ENCODE results near the gene CHCHD6.

Gene CHCHD6

DNA sequence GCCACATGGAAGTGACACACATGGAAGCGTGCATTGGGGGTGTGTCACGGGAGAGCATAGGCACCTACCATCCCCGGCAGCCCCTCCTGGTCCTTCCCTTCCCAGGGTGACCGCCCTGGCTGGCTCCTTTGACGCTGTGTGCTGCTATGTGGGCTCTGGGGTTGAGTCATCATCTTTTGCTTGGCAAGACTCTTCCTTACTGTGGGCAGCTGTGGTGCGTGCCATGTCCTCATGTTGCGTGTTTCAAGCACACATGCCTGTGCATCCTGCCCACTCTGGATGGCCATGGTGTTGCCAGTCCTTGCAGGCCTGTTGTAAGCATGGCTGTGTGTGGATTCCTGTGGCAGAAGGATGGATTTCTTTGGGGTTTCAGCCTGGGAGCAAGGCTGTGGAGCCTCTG, 292.9 kb downstream of the CHCHD6 start:
- TF ChIP-seq SIN3A (IDR thresholded peaks at IDR 0.05; ENCODE audit: borderline replicate concordance, insufficient read depth, low read length): no peak
- TF ChIP-seq TAF1 (IDR thresholded peaks at IDR 0.05; ENCODE audit: borderline replicate concordance, insufficient read depth, low read length): no peak
- TF ChIP-seq FOXP2 (optimal IDR thresholded peaks at IDR 0.05; ENCODE audit: borderline replicate concordance, extremely low read depth, extremely low read length, insufficient read depth): no peak
- TF ChIP-seq, protein P1, sequence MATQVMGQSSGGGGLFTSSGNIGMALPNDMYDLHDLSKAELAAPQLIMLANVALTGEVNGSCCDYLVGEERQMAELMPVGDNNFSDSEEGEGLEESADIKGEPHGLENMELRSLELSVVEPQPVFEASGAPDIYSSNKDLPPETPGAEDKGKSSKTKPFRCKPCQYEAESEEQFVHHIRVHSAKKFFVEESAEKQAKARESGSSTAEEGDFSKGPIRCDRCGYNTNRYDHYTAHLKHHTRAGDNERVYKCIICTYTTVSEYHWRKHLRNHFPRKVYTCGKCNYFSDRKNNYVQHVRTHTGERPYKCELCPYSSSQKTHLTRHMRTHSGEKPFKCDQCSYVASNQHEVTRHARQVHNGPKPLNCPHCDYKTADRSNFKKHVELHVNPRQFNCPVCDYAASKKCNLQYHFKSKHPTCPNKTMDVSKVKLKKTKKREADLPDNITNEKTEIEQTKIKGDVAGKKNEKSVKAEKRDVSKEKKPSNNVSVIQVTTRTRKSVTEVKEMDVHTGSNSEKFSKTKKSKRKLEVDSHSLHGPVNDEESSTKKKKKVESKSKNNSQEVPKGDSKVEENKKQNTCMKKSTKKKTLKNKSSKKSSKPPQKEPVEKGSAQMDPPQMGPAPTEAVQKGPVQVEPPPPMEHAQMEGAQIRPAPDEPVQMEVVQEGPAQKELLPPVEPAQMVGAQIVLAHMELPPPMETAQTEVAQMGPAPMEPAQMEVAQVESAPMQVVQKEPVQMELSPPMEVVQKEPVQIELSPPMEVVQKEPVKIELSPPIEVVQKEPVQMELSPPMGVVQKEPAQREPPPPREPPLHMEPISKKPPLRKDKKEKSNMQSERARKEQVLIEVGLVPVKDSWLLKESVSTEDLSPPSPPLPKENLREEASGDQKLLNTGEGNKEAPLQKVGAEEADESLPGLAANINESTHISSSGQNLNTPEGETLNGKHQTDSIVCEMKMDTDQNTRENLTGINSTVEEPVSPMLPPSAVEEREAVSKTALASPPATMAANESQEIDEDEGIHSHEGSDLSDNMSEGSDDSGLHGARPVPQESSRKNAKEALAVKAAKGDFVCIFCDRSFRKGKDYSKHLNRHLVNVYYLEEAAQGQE (IDR thresholded peaks at IDR 0.05; ENCODE audit: insufficient read depth in 1 of 2, low read depth in 2 of 2, low read length in 2 of 2): no peak

DNA sequence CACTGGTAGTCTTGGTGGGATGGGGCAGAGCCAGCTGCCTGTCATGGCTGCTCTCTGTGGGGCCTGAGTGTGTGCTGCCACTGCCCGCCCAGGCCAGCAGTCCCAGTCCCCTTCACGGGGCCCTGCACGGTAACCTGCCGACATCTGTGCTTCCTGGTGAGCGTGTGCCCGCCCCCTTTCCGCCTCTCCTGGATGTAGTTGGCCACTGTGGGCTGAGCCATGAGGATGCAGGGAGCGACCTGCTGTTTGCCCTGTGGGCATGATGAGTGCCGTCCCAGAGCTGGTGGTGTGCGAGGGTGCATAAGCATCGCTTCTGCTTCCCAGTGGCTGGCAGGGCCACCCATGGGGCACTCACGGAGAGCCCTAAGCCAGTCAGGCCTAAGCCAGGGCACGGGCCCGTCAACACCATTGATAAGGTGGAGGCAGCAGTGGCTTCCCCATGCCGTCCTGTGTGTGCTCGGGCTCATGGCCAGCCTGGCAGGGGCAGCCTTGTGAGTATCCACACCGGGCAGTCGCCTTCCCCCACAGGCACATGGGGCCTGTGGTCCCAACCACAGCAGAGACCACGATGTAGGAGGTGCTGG, 293.5 kb downstream of the CHCHD6 start:
- TF ChIP-seq, protein P1 (IDR thresholded peaks at IDR 0.05; ENCODE audit: insufficient read depth in 1 of 2, low read depth in 2 of 2, low read length in 2 of 2): no peak
- TF ChIP-seq FOXP2 (optimal IDR thresholded peaks at IDR 0.05; ENCODE audit: borderline replicate concordance, extremely low read depth, extremely low read length, insufficient read depth) (no peak), TAF1 (IDR thresholded peaks at IDR 0.05; ENCODE audit: borderline replicate concordance, insufficient read depth, low read length) (no peak), SIN3A (IDR thresholded peaks at IDR 0.05; ENCODE audit: borderline replicate concordance, insufficient read depth, low read length) (no peak), POLR2AphosphoS5 (IDR thresholded peaks at IDR 0.05; ENCODE audit: low read depth, low read length) (no peak)

DNA sequence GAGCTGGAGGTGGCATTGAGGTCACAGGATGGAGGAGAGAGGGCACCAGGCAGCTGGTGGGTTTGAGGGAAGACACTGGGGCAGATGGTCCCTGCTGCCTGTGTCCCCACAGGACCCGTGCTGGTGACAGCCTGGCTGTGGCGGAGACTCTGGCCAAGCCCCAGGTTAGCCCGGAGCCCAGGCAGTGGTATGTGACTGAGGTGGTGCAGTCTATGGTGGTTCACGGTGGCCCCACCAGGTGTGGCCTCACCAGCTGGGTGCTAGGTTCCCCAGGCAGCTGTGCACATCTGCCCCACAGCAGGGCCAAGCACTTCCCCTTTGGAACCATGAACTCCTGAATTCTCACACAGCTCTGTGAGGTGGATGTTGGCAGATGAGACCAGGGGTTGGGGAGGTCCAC, 294.3 kb downstream of the CHCHD6 start:
- TF ChIP-seq, protein P1 (IDR thresholded peaks at IDR 0.05; ENCODE audit: insufficient read depth in 1 of 2, low read depth in 2 of 2, low read length in 2 of 2): no peak
- TF ChIP-seq POLR2AphosphoS5 (IDR thresholded peaks at IDR 0.05; ENCODE audit: low read depth, low read length) (no peak), TAF1 (IDR thresholded peaks at IDR 0.05; ENCODE audit: borderline replicate concordance, insufficient read depth, low read length) (no peak), FOXP2 (optimal IDR thresholded peaks at IDR 0.05; ENCODE audit: borderline replicate concordance, extremely low read depth, extremely low read length, insufficient read depth) (no peak), SIN3A (IDR thresholded peaks at IDR 0.05; ENCODE audit: borderline replicate concordance, insufficient read depth, low read length) (no peak)

DNA sequence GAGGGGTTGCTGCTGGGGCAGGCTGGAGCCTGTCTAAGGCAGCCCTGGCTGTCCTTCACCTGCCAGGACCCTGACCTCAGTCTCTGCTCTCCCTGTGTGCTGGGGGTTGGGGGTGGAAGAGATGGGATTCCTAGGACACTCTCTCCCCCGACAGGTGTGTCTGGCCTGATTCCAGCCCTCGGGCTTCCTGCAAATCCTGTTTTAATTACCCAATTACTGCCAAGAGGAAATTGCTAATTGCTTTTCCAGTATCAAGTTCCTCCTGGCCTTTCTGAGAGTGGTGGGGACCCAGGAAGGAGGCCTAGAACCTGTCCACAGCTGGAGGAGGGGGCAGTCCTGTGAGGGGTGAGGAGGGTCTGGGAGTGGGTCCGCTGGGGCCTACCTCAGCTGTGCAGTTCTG, 294.7 kb downstream of the CHCHD6 start:
- TF ChIP-seq FOXP2 (optimal IDR thresholded peaks at IDR 0.05; ENCODE audit: borderline replicate concordance, extremely low read depth, extremely low read length, insufficient read depth): no peak
- TF ChIP-seq SIN3A (IDR thresholded peaks at IDR 0.05; ENCODE audit: borderline replicate concordance, insufficient read depth, low read length): no peak
- no peak for TF ChIP-seq POLR2AphosphoS5 (IDR thresholded peaks at IDR 0.05; ENCODE audit: low read depth, low read length)
- TF ChIP-seq TAF1 (IDR thresholded peaks at IDR 0.05; ENCODE audit: borderline replicate concordance, insufficient read depth, low read length): no peak

DNA sequence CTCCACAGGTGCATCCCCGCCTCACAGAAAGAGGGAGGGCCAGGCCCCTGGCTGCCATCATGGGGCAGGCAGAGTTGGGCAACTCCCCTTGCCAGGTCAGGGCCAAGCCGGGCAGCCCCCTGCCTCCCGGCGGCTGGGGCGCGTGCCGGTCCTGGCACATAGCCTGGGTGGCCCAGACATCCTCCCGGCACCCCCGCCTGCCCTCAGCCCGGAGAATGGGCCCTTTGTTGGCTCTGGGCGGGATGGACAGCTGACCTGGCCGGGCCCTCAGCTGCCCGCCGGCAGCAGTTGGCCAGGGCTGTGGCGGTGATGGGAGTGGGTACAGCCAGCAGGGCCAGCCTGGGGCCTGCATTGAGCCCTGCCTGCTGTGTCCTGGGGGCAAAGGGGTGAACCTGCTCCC, 295.3 kb downstream of the CHCHD6 start:
- no peak for TF ChIP-seq FOXP2 (optimal IDR thresholded peaks at IDR 0.05; ENCODE audit: borderline replicate concordance, extremely low read depth, extremely low read length, insufficient read depth)
- TF ChIP-seq, protein P1 (IDR thresholded peaks at IDR 0.05; ENCODE audit: insufficient read depth in 1 of 2, low read depth in 2 of 2, low read length in 2 of 2): no peak
- TF ChIP-seq SIN3A (IDR thresholded peaks at IDR 0.05; ENCODE audit: borderline replicate concordance, insufficient read depth, low read length): no peak
- no peak for TF ChIP-seq POLR2AphosphoS5 (IDR thresholded peaks at IDR 0.05; ENCODE audit: low read depth, low read length)
- no peak for TF ChIP-seq TAF1 (IDR thresholded peaks at IDR 0.05; ENCODE audit: borderline replicate concordance, insufficient read depth, low read length)
